Activated T-helper 1 cell treated with Interleukin-2 at 50 U/mL for 16 hours (primary cell): Measurements from ENCODE around the gene LRRN2.
"Not testable (repeated sequence)": the region's sequence is repeated elsewhere in the genome, so short reads cannot be mapped to it uniquely, and the experiment has no call there.

Experiments
- DNase-seq: peaks from one replicate; pipeline ENCODE4 v3.0.0-alpha.2; 2020; ENCODE audit warnings: low read depth

Gene LRRN2

DNA sequence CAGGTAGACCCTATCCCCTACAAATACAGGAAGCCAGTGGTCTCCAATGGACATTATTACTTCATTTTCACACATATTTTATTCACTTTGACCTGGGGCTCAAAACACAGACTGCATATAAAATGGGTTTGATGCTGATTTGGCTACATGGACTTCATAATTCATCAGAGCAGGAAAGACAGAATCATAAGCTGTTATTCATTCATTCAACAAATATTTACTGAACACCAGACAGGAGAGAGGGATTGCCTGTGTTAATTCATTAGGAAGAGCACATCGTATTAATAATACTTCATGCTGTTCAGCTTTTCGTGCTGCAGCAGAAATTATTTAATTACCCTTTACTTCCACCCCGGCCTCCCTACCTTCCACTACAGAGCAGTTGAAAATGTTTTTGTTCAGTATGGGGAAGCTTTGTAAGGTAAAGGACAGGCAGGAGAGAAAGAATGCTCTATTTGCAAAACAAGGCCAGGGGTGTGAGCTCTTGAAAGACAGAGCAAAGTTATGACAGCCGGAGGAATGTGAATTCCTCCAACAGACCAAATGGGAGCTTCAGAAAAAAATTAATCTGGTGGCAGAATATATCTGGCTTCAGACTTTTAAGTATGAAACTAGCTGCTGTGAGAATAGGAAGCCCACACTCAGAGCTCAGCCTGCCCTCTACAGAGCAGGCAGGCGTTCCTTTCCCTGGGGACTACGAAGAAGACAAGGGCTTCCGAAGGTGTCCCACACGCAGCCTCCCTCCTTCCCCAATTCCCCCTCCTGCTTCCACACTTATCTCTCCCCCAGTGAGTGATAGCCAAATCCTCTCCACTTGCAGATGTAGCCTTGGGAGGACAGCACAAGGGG is 111.3 kb downstream of the LRRN2 start:
- no peak for DNase-seq

DNA sequence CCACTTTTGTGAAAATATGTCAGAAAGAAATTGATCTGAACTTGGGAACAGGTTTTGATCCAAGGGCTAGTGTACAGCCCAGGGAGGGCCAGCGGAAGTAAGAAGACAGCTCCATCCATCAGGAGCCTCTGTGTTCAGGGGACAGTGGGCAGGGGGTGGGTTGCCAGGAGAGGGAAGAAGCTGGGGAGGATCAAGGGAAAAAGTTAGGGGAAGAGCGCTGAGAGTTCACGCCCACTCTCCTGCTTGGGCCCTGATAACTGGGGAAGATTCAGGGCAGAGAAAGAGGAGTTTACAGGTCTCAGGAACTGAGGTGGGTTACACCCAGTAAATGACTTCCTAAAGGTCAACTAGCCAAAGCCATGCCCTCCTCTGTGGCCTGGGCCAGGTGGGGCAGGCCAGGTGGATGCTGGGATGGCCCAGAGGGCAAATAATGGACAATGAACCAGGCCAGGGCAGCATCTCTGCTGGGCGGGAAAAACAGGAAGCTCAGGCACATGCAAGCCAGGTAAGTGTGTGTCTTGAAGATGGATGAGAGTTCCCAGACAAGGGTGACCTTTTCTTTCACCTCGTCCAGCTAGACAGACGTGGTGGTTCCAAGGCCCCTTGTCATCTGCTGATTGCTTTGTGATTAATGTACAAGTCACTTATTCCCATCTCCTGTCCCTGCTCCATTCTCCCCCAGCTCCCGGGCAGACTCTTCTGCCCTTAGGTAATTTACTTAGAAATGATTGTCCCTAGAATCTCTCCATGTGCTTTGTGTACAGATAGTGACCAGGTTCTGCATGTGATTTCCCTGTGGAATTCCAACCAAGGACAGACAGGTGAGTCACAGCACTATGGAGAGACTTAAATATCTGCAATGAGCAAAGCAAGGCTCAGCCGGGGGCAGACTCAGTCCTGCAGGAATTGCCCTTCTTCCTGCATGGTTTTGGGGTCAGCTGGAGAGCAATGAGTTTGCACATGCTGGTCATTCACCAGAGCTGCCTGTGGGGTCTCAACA is 112.3 kb downstream of the LRRN2 start:
- no peak for DNase-seq

DNA sequence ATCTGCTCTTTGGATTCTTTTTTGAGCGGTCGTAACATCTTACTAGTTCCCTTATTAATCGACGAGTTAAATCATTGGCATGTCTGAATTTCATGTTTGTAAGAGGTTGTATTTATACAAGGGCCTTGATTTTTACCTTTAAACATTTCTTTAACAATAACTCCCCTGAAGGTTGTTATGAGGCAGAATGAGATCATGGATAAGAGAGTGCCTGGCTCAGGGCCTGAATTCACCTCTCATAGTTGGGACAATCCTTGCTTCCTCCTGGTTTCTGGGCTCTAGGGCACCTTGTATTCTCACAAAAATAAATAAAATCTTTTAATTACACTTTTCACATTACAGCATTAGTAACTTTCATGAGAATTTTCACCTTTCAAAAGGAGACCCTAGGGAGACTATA is 113.9 kb downstream of the LRRN2 start:
- no peak for DNase-seq

DNA sequence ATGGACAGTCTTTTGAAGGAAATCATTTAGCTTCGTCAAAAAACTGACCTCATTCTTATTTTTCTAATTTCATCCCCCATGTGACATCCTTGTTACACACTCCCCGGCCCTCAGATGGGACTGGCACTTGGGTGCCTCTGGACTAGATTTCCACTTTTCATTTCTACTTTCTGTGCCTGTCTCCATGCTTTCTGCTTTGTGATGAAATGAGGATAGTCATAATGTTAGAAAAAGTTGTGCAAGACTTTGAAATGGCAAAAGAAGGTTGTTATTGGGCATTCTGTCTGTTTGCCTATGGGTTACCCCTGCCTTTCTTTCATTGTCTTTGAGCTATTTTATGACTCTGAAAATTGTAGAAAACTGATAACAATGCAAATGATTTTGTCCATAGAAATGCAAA is 114.4 kb downstream of the LRRN2 start:
- no peak for DNase-seq

DNA sequence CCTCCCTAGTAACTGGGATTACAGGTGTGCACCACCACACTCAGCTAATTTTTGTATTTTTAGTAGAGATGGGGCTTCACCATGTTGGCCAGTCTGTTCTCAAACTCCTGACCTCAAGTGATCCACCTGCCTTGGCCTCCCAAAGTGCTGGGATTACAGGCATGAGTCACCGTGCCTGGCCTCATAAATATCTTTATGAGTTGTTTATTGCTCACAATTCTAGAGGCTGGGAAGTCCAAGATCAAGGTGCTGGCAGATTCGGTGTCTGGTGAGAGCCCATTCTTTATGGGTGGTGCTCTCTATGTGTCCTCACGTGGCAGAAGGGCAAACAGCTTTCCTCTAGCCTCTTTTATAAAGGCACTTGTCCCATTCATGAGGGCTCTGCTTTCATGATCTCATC is 115.5 kb downstream of the LRRN2 start:
- DNase-seq: not testable (repeated sequence)

DNA sequence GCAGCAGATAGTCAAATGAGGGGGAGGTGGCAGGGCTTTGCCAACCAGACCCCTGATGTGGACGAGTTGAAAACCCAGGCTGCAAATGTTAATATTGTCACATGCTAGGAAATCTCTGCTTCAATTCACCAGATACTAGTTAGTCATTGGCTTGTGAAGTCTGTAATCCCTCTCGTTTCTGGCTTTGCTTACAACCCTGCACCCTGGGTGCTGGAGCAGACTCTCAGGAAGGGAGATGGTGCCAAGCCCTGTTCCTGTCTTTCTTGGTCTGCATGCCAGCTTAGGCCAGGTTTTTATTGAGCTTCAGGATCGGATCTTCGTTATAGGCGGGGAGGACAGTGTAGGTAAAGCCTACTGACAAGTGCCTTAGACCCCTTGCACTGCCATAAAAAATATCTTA is 116.1 kb downstream of the LRRN2 start:
- no peak for DNase-seq

DNA sequence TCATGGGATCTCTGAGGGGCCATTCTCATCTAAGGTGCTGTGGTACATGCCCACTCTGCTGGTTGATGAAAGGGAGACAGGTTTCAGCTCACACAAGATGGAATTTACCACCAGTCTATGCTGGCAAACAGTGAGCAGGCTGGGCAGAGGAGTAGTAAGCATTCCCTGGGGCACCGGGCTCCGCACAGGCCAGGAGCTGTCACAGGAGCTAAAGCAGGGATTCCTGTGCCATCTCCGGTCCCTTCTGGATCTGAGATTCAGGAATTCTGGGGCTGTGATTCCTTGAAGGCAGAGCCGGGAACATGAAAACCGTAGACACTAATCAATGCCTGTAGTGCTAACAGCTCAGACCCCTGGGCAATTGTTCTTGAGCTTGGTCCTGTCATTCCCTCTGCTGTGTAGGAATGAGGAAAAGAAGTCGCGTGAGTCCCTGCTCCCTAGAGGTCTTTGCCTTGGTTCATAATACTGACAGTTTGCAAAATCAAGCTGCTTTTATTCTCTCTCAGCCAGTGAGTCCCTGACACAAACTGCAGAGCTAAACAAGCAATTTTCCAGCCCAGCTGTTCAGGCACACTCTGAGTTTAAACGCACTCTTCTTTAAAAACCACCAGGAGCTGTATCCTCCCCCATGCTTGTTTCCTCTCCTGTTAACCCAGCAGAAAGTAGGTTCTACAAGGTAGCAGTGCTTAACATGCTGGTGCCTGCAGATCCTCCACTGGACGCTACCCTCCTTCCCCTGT is 116.8 kb downstream of the LRRN2 start:
- DNase-seq: no peak
